Epithelial cell of alveolus of lung (primary cell): ENCODE data around the gene FBLN5. TPM values are rescaled to one million over a fixed set of nuclear protein-coding genes. Genes with fewer than 3 reads are reported as not detected.

Experiments used
- total RNA-seq: library from RNA; depleted of rRNA; stranded (reverse); fragments of >200 nt; gene quantifications from 2 replicates; pipeline ENCODE4 v1.2.1, GENCODE V29; 2015

The FBLN5 gene
- 49.3 and 149 TPM in 2 replicates for total RNA-seq

GRCh38 chr14:91947475-91948184 lies at the start of gene FBLN5:
Gene FBLN5 (minus strand): TSS chr14:91947694. CDS start chr14:91947229, 465 bp downstream.

GRCh38 chr14:91867316-91867988 lies 80.0 kb downstream of the FBLN5 start, which contains the start of gene TC2N:
Gene TC2N (minus strand): TSS chr14:91867536. CDS start chr14:91813769, 53,767 bp downstream.

Other genes starting within 250 kb of the FBLN5 start
- gene CATSPERB, start 215.6 kb downstream of the FBLN5 start, total RNA-seq: not detected in 2 replicates
- gene TC2N, start 80.2 kb downstream of the FBLN5 start, total RNA-seq: 0.24 and 0.26 TPM in 2 replicates
- gene TRIP11, start 92.4 kb upstream of the FBLN5 start, total RNA-seq: 17.1 and 18.1 TPM in 2 replicates
- 11.1 and 42.4 TPM in 2 replicates for gene ATXN3, start 158.9 kb upstream of the FBLN5 start, total RNA-seq
- gene NDUFB1, start 174.0 kb upstream of the FBLN5 start, total RNA-seq: 318 and 397 TPM in 2 replicates
- gene CPSF2, start 174.3 kb upstream of the FBLN5 start, total RNA-seq: 25.8 and 29.0 TPM in 2 replicates